PC-9 (cell line): Measurements from ENCODE around the gene PCDH9.

Experiments
- EZH2 ChIP-seq: fragments of 200-600 bp; sonication (generic); IDR thresholded peaks from 2 replicates; pipeline ENCODE4 v1.8.0; 2017; ENCODE audit warnings: antibody characterized with exemption, low read depth
- TF ChIP-seq, protein P1 (sequence below): fragments of 200-600 bp; sonication (generic); conservative IDR thresholded peaks from 2 replicates; pipeline ENCODE4 v1.6.1; 2017; ENCODE audit warnings: mixed run types, antibody characterized with exemption, mild to moderate bottlenecking, moderate library complexity

DNA sequence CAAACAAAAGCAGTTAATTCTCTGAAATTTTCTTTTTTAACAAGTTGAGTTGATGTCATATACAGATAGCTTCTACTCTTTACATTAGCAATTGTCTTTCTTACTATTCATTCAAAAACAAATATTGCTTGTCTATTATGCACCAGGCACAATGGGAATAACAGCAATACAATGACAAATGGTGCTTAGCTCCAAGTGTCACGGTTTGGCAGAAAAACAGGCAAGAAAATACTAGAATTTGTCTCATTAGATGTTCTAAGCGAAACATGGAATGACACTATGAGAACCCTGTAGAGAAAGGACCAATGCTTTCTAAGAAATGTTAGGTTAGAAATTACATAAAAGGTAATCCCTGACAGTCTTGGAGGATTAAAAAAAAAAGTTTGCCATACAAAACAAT is 187.6 kb downstream of the PCDH9 start:
- TF ChIP-seq EZH2, result no peak
- TF ChIP-seq, protein P1, sequence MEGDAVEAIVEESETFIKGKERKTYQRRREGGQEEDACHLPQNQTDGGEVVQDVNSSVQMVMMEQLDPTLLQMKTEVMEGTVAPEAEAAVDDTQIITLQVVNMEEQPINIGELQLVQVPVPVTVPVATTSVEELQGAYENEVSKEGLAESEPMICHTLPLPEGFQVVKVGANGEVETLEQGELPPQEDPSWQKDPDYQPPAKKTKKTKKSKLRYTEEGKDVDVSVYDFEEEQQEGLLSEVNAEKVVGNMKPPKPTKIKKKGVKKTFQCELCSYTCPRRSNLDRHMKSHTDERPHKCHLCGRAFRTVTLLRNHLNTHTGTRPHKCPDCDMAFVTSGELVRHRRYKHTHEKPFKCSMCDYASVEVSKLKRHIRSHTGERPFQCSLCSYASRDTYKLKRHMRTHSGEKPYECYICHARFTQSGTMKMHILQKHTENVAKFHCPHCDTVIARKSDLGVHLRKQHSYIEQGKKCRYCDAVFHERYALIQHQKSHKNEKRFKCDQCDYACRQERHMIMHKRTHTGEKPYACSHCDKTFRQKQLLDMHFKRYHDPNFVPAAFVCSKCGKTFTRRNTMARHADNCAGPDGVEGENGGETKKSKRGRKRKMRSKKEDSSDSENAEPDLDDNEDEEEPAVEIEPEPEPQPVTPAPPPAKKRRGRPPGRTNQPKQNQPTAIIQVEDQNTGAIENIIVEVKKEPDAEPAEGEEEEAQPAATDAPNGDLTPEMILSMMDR, result no peak
